PFSK-1 (cell line): ENCODE data around the gene THOC5.

Experiments used
- POLR2AphosphoS5 ChIP-seq: IDR thresholded peaks from 2 replicates; pipeline ENCODE4 v1.6.1; 2012; ENCODE audit warnings: low read depth, mild to moderate bottlenecking, control low read depth, low read length, moderate library complexity
- REST ChIP-seq, 2 experiments: IDR thresholded peaks; 2 replicates each; pipeline versions ENCODE4 v1.6.1 to v1.8.0; 2011 to 2012; ENCODE audit warnings: low read depth in 2 of 2, low read length in 2 of 2, control low read depth in 1 of 2, inconsistent platforms in 1 of 2, mild to moderate bottlenecking in 1 of 2, moderate library complexity in 1 of 2; ENCODE audit not compliant: insufficient read depth in 1 of 2

- TF ChIP-seq POLR2AphosphoS5, result no peak
- TF ChIP-seq REST (IDR thresholded peaks at IDR 0.05; ENCODE audit: insufficient read depth in 1 of 2, low read depth in 2 of 2, low read length in 2 of 2), result no peak
Measured at GRCh38 chr22:29539105-29539504, 14.5 kb downstream of the THOC5 start.
